Mucosa of descending colon (tissue), 3 donors: Measurements from ENCODE around the gene PLCE1. TPM values are rescaled to one million over a fixed set of nuclear protein-coding genes. Genes with fewer than 3 reads are reported as not detected.

Source experiments
- ATAC-seq: fragments of 200-7000 bp; cut with Tn5 transposase; one replicate; pipeline ENCODE4 v1.9.1; 2020; ENCODE audit warnings: mild to moderate bottlenecking, moderate library complexity
- DNase-seq, 3 donors: peaks; one replicate each; pipeline ENCODE4 v3.0.0-alpha.2; 2020
- H3K36me3 ChIP-seq: fragments of 200-600 bp; one replicate; pipeline ENCODE4 v1.8.0; 2021; ENCODE audit warnings: low read depth, mild to moderate bottlenecking
- H3K4me1 ChIP-seq: fragments of 200-600 bp; one replicate; pipeline ENCODE4 v1.8.0; 2021; ENCODE audit warnings: low read depth, mild to moderate bottlenecking
- H3K4me3 ChIP-seq: fragments of 200-600 bp; one replicate; pipeline ENCODE4 v1.8.0; 2021; ENCODE audit warnings: mild to moderate bottlenecking
- H3K9me3 ChIP-seq: fragments of 200-600 bp; one replicate; pipeline ENCODE4 v1.8.0; 2021; ENCODE audit warnings: mild to moderate bottlenecking
- CTCF ChIP-seq: fragments of 200-600 bp; IDR thresholded peaks from one replicate; pipeline ENCODE4 v1.8.0; 2022; ENCODE audit warnings: antibody characterized with exemption, mild to moderate bottlenecking
- intact Hi-C, 2 donors: fragments of 100-400 bp; cut with DNase I in 1 of 2; cut with micrococcal nuclease in 1 of 2; formaldehyde crosslinking; loops; one replicate each; pipeline versions ENCODE4 v1.11.0 to v1.11.1; 2022; cut with DNase I, micrococcal nuclease
- total RNA-seq, 3 donors: library from RNA; stranded (reverse); fragmentation: NEBNext Ultra II Directional in 2 of 3; extraction: Animal tissue kit (Norgen Biotek cat#: 25700) in 2 of 3; gene quantifications; one replicate each; pipeline versions ENCODE4 v1.2.1 to v1.2.4, GENCODE V29; 2021 to 2023
- donor health status: DM: no; HTN: no; CAD: no; lungs with moderate emphysema.
- donor health status: DM: no; HTN: no; CAD: no.
- donor health status: DM: no; HTN: yes; CAD: no.

PLCE1 gene
- total RNA-seq, 3 donors from 2014 or later, result 36.1 to 68.9 (median 39.3) TPM

- intact Hi-C loops, result no loop called here
- Histone ChIP-seq H3K36me3 (no peaks in the 10 kb centered on the region), H3K9me3 (no peaks in the 10 kb centered on the region), H3K4me3 (no peak overlapping the region), H3K4me1 (peaks cover 35% of the 10 kb centered on the region)
- DNase-seq (peak in 1 of 3 donors; percentile 85), ATAC-seq (peak; percentile 73)
- TF ChIP-seq CTCF, result no peak
Observed at GRCh38 chr10:94005050-94005449, 11.3 kb downstream of the PLCE1 start.

DNA sequence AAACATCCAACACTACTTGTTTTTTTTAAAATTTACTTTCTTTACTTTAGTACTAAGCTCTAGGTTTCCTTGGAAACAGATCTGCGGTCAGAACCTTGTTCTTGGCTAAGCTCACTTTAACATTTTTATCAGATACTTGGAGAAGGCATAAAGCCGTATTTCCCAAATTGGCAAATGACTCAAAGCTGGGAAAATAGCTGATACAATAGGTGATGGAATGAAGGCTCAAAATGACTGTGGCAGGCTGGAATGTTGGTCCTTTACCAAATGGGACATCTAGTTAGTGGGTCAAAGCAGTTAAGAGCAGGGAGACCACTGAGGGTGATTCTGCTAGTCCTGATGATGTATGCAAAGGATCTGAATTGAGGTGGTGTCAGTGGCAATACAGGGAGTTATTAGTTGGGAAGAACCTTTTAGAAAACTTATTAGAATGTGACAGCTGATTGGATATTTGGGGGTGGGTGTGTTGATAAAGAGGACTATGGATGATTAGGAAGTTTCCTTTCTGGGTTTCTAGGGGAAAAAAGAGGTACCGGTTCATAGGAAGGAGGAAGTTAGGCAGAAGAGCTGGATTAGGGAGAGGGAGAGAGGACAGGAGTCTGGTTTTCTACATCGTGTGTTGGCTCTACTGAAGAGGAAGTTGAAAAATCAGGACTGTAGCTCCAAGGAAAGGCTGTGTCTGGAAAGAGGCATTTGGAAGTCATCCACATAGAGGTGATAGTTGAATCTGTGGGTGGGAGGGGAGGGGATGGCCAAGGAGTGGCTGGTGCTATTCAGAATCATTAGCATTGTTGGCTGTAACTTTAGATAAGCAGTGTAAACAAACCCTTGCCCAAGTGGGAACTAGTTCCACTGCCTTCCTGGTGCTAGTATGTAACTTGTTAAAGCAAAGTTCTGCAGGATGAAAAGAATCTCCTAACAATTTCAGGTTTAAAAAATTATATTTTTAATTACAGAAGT lies 13.1 kb downstream of the PLCE1 start:
- peak in 1 of 3 donors; percentile 82 for DNase-seq
- no peaks in the 10 kb centered on the region for H3K36me3 ChIP-seq
- H3K4me1 ChIP-seq, result peaks cover 21% of the 10 kb centered on the region
- H3K9me3 ChIP-seq, result no peaks in the 10 kb centered on the region
- peak; percentile 93 for ATAC-seq
- intact Hi-C loops, result no loop called here
- no peak overlapping the region for H3K4me3 ChIP-seq
- no peak for TF ChIP-seq CTCF

GRCh38 chr10:94008526-94008925 lies 14.8 kb downstream of the PLCE1 start:
- no peak for DNase-seq
- H3K36me3 ChIP-seq, result no peaks in the 10 kb centered on the region
- H3K4me3 ChIP-seq, result no peak overlapping the region
- H3K4me1 ChIP-seq, result peaks cover 21% of the 10 kb centered on the region
- intact Hi-C loops, result no loop called here
- no peak for TF ChIP-seq CTCF
- no peak for ATAC-seq
- no peaks in the 10 kb centered on the region for H3K9me3 ChIP-seq

GRCh38 chr10:94010116-94010515 lies 16.4 kb downstream of the PLCE1 start:
- Histone ChIP-seq H3K4me1 (peaks cover 14% of the 10 kb centered on the region), H3K4me3 (no peak overlapping the region), H3K36me3 (no peaks in the 10 kb centered on the region), H3K9me3 (no peaks in the 10 kb centered on the region)
- DNase-seq (no peak), ATAC-seq (no peak)
- intact Hi-C loops, result no loop called here
- TF ChIP-seq CTCF, result no peak

DNA sequence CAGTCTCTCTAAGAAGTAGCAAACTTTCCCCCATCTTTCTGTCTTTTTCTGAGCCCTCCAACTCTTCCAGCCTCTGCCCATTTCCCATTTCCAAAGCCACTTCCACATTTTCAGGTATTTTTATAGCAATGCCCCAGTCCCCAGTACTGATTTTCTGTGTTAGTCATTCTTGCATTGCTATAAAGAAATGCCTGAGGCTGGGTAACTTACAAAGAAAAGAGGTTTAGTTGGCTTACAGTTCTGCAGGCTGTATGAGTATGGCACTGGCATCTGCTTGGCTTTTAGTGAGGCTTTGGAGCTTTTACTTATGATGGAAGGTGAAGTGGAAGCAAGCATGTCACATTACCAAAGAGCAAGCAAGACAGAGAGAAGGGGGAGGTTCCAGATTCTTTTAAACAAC lies 17.2 kb downstream of the PLCE1 start:
- H3K36me3 ChIP-seq, result no peaks in the 10 kb centered on the region
- H3K4me3 ChIP-seq, result no peak overlapping the region
- no peaks in the 10 kb centered on the region for H3K9me3 ChIP-seq
- DNase-seq (no peak), ATAC-seq (no peak)
- peaks cover 7% of the 10 kb centered on the region for H3K4me1 ChIP-seq
- no peak for TF ChIP-seq CTCF
- intact Hi-C loops, result no loop called here
